Smooth muscle cell (in vitro differentiated cells): ENCODE results near the gene RALBP1. TPM values are rescaled to one million over a fixed set of nuclear protein-coding genes. Genes with fewer than 3 reads are reported as not detected.

Experiments used
- DNase-seq: peaks from one replicate; lab custom pipeline; 2025; ENCODE audit not compliant: unreplicated experiment; lab: John Stamatoyannopoulos, UW
- H2AFZ ChIP-seq: fragments of 200-600 bp; sonication (generic); 2 replicates; pipeline ENCODE4 v1.6.0; 2016; ENCODE audit warnings: antibody characterized with exemption, low read depth, mild to moderate bottlenecking
- H3F3A ChIP-seq: fragments of 200-600 bp; sonication (generic); 2 replicates; pipeline ENCODE4 v1.6.0; 2017; ENCODE audit warnings: antibody characterized with exemption, low read depth
- H3K27ac ChIP-seq: fragments of 200-600 bp; sonication (generic); 2 replicates; pipeline ENCODE4 v1.5.1; 2016; ENCODE audit warnings: low read depth, mild to moderate bottlenecking
- H3K27me3 ChIP-seq: fragments of 200-600 bp; sonication (generic); 2 replicates; pipeline ENCODE4 v1.6.1; 2016; ENCODE audit warnings: low read depth, mild to moderate bottlenecking
- H3K36me3 ChIP-seq: fragments of 200-600 bp; sonication (generic); 2 replicates; pipeline ENCODE4 v1.5.1; 2016; ENCODE audit warnings: low read depth
- H3K4me1 ChIP-seq: fragments of 200-600 bp; sonication (generic); 2 replicates; pipeline ENCODE4 v1.5.1; 2016; ENCODE audit warnings: low read depth
- H3K4me2 ChIP-seq: fragments of 200-600 bp; sonication (generic); 2 replicates; pipeline ENCODE4 v1.6.0; 2016; ENCODE audit warnings: mild to moderate bottlenecking
- H3K4me3 ChIP-seq: fragments of 200-600 bp; sonication (generic); 2 replicates; pipeline ENCODE4 v1.5.1; 2016; ENCODE audit warnings: mild to moderate bottlenecking
- H3K79me2 ChIP-seq: fragments of 200-600 bp; sonication (generic); 2 replicates; pipeline ENCODE4 v1.6.0; 2016; ENCODE audit warnings: low read depth, mild to moderate bottlenecking
- H3K9ac ChIP-seq: fragments of 200-600 bp; sonication (generic); 2 replicates; pipeline ENCODE4 v1.6.0; 2016; ENCODE audit warnings: low read depth
- H3K9me3 ChIP-seq: fragments of 200-600 bp; sonication (generic); replicated peaks from 2 replicates; pipeline ENCODE4 v1.5.1; 2016; ENCODE audit warnings: low read depth
- H4K20me1 ChIP-seq: fragments of 200-600 bp; sonication (generic); 2 replicates; pipeline ENCODE4 v1.6.0; 2016; ENCODE audit warnings: low read depth
- CTCF ChIP-seq: fragments of 200-600 bp; sonication (generic); IDR thresholded peaks from 2 replicates; pipeline ENCODE4 v1.5.1; 2017; ENCODE audit warnings: borderline replicate concordance, mild to moderate bottlenecking, antibody characterized with exemption; ENCODE audit not compliant: insufficient read depth, poor library complexity, severe bottlenecking
- WGBS: methylation state at CpG from one replicate; pipeline ENCODE4 v1.1.7; 2016; ENCODE audit warnings: low lambda C conversion rate; 5-methylcytosine and 5-hydroxymethylcytosine counted together
- polyA plus RNA-seq: library from polyadenylated mRNA; unstranded; fragments of >200 nt; fragmentation: Nextera tagmentation; extraction: Ambion mirVana; gene quantifications from 2 replicates; pipeline ENCODE4 v1.2.1, GENCODE V29; 2016
- total RNA-seq: library from RNA; depleted of rRNA; stranded (reverse); fragments of >200 nt; gene quantifications from 2 replicates; pipeline ENCODE4 v1.2.3, GENCODE V29; 2014

Gene RALBP1
- total and polyA plus RNA-seq, 2 experiments from 2014 or later: 33.3 to 33.6 TPM

DNA sequence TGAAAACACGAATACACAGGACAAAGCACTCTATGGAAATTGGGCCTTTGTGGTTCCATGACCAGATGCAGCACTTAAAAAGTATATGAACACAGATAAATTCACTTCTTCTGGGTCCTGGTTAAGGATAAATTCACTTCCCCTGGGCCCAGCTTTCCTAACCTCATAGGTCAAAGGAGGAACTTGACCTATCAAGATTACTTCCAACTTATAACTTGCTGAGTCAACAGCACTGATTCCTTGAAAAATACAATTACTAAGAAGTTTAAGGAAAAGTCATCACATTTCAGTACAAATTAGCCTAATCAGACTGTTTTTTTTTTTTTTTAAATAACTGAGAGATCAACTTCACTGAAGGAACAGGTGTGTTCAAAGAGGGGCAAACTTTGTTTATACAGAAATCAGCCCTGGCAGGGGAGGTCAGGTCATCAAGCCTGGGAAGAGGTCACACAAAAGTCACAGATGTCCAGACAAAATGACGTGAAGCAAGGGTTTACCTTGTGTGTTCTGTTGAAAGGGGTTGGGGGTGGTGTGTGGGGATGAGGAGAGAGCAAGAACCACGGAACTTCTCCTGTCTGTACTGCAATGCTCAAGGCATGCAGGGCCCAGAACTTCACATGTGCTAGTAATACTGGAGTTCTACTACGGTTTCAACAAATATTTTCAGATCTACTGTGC, 83.2 kb downstream of the RALBP1 start:
- TF ChIP-seq CTCF: no peak
- H3K27ac ChIP-seq: no peak overlapping the region
- H3K4me2 ChIP-seq: no peak overlapping the region
- DNase-seq: no peak
- H3F3A ChIP-seq: no peaks in the 10 kb centered on the region
- H3K27me3 ChIP-seq: no peaks in the 10 kb centered on the region
- 97% methylated on average over 4 of the region's 4 CpGs for WGBS
- H3K9ac ChIP-seq: no peak overlapping the region
- H2AFZ ChIP-seq: no peak overlapping the region
- H4K20me1 ChIP-seq: no peaks in the 10 kb centered on the region
- no peaks in the 10 kb centered on the region for H3K9me3 ChIP-seq
- H3K4me1 ChIP-seq: no peaks in the 10 kb centered on the region
- H3K4me3 ChIP-seq: no peak overlapping the region
- H3K79me2 ChIP-seq: no peaks in the 10 kb centered on the region
- H3K36me3 ChIP-seq: peaks cover 48% of the 10 kb centered on the region

GRCh38 chr18:9559253-9559652, 83.9 kb downstream of the RALBP1 start:
- no peak for DNase-seq
- Histone ChIP-seq H3K79me2 (no peaks in the 10 kb centered on the region), H3F3A (no peaks in the 10 kb centered on the region), H2AFZ (no peak overlapping the region), H3K4me3 (no peak overlapping the region), H3K36me3 (peaks cover 44% of the 10 kb centered on the region), H3K27me3 (no peaks in the 10 kb centered on the region), H4K20me1 (no peaks in the 10 kb centered on the region), H3K9me3 (no peaks in the 10 kb centered on the region), H3K27ac (no peak overlapping the region), H3K4me2 (no peak overlapping the region), H3K9ac (no peak overlapping the region), H3K4me1 (no peaks in the 10 kb centered on the region)
- TF ChIP-seq CTCF: no peak
- 81% methylated on average over 6 of the region's 6 CpGs for WGBS

DNA sequence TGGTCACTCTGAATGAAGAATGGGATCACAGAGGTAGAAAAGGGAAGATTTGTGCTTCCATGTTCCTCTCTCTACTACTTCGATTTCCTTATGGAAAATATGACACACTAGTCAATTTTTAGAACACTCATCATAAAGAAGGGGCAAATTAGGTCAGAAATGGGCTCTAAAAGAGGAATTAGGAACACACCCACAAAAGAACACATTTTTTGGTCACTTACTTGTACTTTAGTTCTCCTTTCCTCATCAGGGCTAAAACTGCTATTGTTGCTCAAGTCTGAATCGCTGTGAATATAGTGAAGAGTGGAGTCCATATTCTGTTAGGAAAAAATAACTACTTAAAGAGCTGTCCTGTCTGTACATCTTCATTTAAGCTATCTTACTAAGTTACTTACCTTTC, 86.4 kb downstream of the RALBP1 start:
- Histone ChIP-seq H3K27ac (no peak overlapping the region), H3K9ac (no peak overlapping the region), H3K27me3 (no peaks in the 10 kb centered on the region), H3K9me3 (no peaks in the 10 kb centered on the region), H3K36me3 (peaks cover 29% of the 10 kb centered on the region), H2AFZ (no peak overlapping the region), H4K20me1 (no peaks in the 10 kb centered on the region), H3K4me2 (no peak overlapping the region), H3K4me1 (no peaks in the 10 kb centered on the region), H3K79me2 (peaks cover 1% of the 10 kb centered on the region), H3F3A (no peaks in the 10 kb centered on the region), H3K4me3 (no peak overlapping the region)
- DNase-seq: no peak
- TF ChIP-seq CTCF: no peak
- 100% methylated on average over 2 of the region's 2 CpGs for WGBS

DNA sequence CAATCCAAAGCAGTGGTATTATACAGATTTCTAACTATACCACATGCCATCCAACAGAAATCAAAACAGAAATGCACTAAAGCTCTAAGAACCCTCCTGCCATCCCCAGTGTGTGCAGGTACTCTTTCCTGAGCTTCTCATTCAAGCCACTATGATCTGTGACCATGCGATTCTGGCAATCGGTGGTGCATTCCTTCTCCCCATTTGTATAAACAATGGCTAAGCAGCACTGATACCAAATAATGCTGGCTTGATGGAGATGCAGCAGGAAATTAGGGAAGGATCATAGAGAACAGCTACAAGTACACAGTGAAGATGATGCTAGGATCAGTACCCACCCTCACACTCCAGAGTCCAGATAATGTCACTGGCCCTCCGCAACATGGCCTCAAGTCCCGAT, 87.3 kb downstream of the RALBP1 start:
- H3K4me3 ChIP-seq: no peak overlapping the region
- no peak overlapping the region for H2AFZ ChIP-seq
- no peaks in the 10 kb centered on the region for H3F3A ChIP-seq
- H3K9me3 ChIP-seq: no peaks in the 10 kb centered on the region
- no peaks in the 10 kb centered on the region for H3K4me1 ChIP-seq
- 82% methylated on average over 4 of the region's 4 CpGs for WGBS
- peaks cover 21% of the 10 kb centered on the region for H3K36me3 ChIP-seq
- peaks cover 10% of the 10 kb centered on the region for H3K79me2 ChIP-seq
- H3K4me2 ChIP-seq: no peak overlapping the region
- no peak for DNase-seq
- no peaks in the 10 kb centered on the region for H4K20me1 ChIP-seq
- TF ChIP-seq CTCF: no peak
- no peak overlapping the region for H3K9ac ChIP-seq
- no peaks in the 10 kb centered on the region for H3K27me3 ChIP-seq
- no peak overlapping the region for H3K27ac ChIP-seq
